PC-3 (cell line): ENCODE data around the gene YKT6. TPM values are rescaled to one million over a fixed set of nuclear protein-coding genes. Genes with fewer than 3 reads are reported as not detected.

Source experiments
- ATAC-seq: fragments of 200-7000 bp; cut with Tn5 transposase; 2 replicates; pipeline ENCODE4 v1.9.1; 2020; ENCODE audit warnings: mild to moderate bottlenecking, moderate library complexity
- Bru-seq: library from RNA; stranded (reverse); fragments of 400-500 nt; gene quantifications from one replicate; lab custom pipeline; 2021; lab: Mats Ljungman, UMichigan
- BruChase-seq, 2 experiments: library from RNA; stranded (reverse); fragments of 400-500 nt; gene quantifications; one replicate each; lab custom pipeline; 2021; lab: Mats Ljungman, UMichigan
- BruUV-seq: library from RNA; stranded (reverse); fragments of 400-500 nt; replicated peaks from 2 replicates; lab custom pipeline; 2021; lab: Mats Ljungman, UMichigan
- CTCF ChIA-PET: fragments of 300-600 bp; sonication (Branson Sonifier 250); formaldehyde crosslinking; loops from one replicate; lab custom pipeline; 2022; ENCODE audit warnings: antibody characterized with exemption; lab: Charles Lee
- POLR2A ChIA-PET: fragments of 300-600 bp; sonication (Branson Sonifier 250); formaldehyde crosslinking; loops from one replicate; lab custom pipeline; 2022; ENCODE audit warnings: antibody characterized with exemption; ENCODE audit not compliant: unreplicated experiment; lab: Charles Lee
- DNase-seq: peaks from one replicate; pipeline ENCODE4 v3.0.0-alpha.2; 2015
- H2AFZ ChIP-seq: fragments of 300-600 bp; sonication (generic); 2 replicates; pipeline ENCODE4 v1.6.0; 2016; ENCODE audit warnings: antibody characterized with exemption, low read length
- H3F3A ChIP-seq: fragments of 300-600 bp; sonication (generic); one replicate; pipeline ENCODE4 v1.6.0; 2017; ENCODE audit warnings: antibody characterized with exemption, low read length, control low read depth, mild to moderate bottlenecking; ENCODE audit not compliant: unreplicated experiment
- H3K27ac ChIP-seq: fragments of 300-600 bp; sonication (generic); 2 replicates; pipeline ENCODE4 v1.5.1; 2016; ENCODE audit warnings: mild to moderate bottlenecking, low read length
- H3K27me3 ChIP-seq: fragments of 300-600 bp; sonication (generic); 2 replicates; pipeline ENCODE4 v1.6.1; 2016; ENCODE audit warnings: low read length, mixed read lengths
- H3K36me3 ChIP-seq: fragments of 300-600 bp; sonication (generic); 2 replicates; pipeline ENCODE4 v1.6.1; 2016; ENCODE audit warnings: low read depth, mixed run types, low read length, mixed read lengths
- H3K4me1 ChIP-seq: fragments of 300-600 bp; sonication (generic); 2 replicates; pipeline ENCODE4 v1.5.1; 2016; ENCODE audit warnings: low read length; ENCODE audit not compliant: insufficient read depth
- H3K4me2 ChIP-seq: fragments of 300-600 bp; sonication (generic); 2 replicates; pipeline ENCODE4 v1.6.0; 2016; ENCODE audit warnings: low read length
- H3K4me3 ChIP-seq: fragments of 300-600 bp; sonication (generic); 2 replicates; pipeline ENCODE4 v1.5.1; 2016; ENCODE audit warnings: mild to moderate bottlenecking, low read length, mixed read lengths
- H3K79me2 ChIP-seq: fragments of 300-600 bp; sonication (generic); 2 replicates; pipeline ENCODE4 v1.6.1; 2017; ENCODE audit warnings: low read length, mixed read lengths
- H3K9ac ChIP-seq: fragments of 300-600 bp; sonication (generic); 2 replicates; pipeline ENCODE4 v1.6.0; 2016; ENCODE audit warnings: mild to moderate bottlenecking, low read length
- H3K9me2 ChIP-seq: fragments of 300-600 bp; sonication (generic); replicated peaks from 2 replicates; pipeline ENCODE4 v1.6.1; 2016; ENCODE audit warnings: mixed run types, low read length, mixed read lengths
- H3K9me3 ChIP-seq: fragments of 300-600 bp; sonication (generic); 2 replicates; pipeline ENCODE4 v1.6.1; 2016; ENCODE audit warnings: low read length, mixed read lengths
- H4K20me1 ChIP-seq: fragments of 300-600 bp; sonication (generic); 2 replicates; pipeline ENCODE4 v1.6.1; 2016; ENCODE audit warnings: low read length, mixed read lengths
- EZH2 ChIP-seq: fragments of 300-600 bp; sonication (generic); IDR thresholded peaks from one replicate; pipeline ENCODE4 v1.6.1; 2017; ENCODE audit warnings: antibody characterized with exemption, mild to moderate bottlenecking, low read length; ENCODE audit not compliant: unreplicated experiment
- EZH2phosphoT487 ChIP-seq: fragments of 300-600 bp; sonication (generic); IDR thresholded peaks from 2 replicates; pipeline ENCODE4 v1.6.1; 2018; ENCODE audit warnings: mild to moderate bottlenecking, antibody characterized with exemption, low read length, borderline replicate concordance
- intact Hi-C: fragments of 100-400 bp; cut with micrococcal nuclease; formaldehyde crosslinking; loops from 2 replicates; pipeline ENCODE4 v1.9.0; 2023
- long read RNA-seq: library from polyadenylated mRNA; unstranded; transcript quantifications from one replicate; pipeline ENCODE4 v2.0.0, GENCODE V29; 2021; ENCODE audit not compliant: unreplicated experiment
- total RNA-seq: library from RNA; depleted of rRNA; stranded (reverse); fragments of >200 nt; gene quantifications from 2 replicates; pipeline ENCODE4 v1.2.3, GENCODE V29; 2014; rRNA removed
- TF ChIP-seq, protein P1 (sequence below): fragments of 300-600 bp; sonication (generic); conservative IDR thresholded peaks from 2 replicates; pipeline ENCODE4 v1.5.1; 2017; ENCODE audit warnings: antibody characterized with exemption, low read depth, mild to moderate bottlenecking, low read length

The YKT6 gene
- total RNA-seq (133 and 147 TPM in 2 replicates), Bru-seq, nascent RNA (percentile 92 among the genes with signal in this experiment), BruChase-seq, experiment 1, labeled RNA remaining after a 6-hour chase (percentile 98 among the genes with signal in this experiment), BruChase-seq, experiment 2, labeled RNA remaining after a 2-hour chase (percentile 96 among the genes with signal in this experiment)
- long read RNA-seq, transcript YKT6-201 (7 exons, 2,696 nt) = major isoform, 64 of 146 reads
- long read RNA-seq, partial matches to known transcripts = 6 of 146 reads
- long read RNA-seq, other reads (novel, unspliced or antisense) = 67 of 146 reads

DNA sequence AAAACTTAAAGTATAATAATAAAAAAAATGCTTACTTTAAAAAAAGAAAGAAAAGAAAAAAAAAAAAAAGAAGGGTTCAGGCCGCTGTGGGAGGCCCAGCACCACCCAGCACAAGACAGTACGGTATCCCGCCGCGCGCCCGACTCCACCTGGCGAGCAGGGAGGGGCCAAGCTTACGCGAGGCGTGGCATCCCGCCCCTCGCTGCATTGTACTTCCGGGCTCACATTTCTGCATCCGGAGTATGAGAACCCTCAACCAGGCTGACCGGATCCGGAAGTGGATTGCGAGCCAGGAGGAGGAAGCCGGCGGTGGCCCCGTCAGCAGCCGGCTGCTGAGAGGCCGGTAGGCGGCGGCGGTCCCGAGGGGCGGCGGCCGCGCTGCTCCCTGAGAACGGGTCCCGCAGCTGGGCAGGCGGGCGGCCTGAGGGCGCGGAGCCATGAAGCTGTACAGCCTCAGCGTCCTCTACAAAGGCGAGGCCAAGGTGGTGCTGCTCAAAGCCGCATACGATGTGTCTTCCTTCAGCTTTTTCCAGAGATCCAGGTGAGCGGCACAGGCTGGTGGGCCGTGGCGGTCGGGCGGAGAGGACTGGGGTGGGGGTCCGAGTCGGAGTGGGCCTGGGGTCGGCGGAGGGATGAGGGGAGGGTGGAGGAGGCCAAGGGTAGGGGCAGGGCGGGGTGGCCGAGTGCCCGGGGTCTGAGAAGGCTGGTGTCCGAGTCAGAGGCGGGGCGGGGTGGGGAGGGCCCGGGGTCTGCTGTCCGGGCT is at the start of gene YKT6:
Gene YKT6, plus strand, starts transcription at position 280 of the 763 bp plus-strand sequence. Its CDS starts 158 bp downstream, at position 438.
- Histone ChIP-seq H3K4me1 (peaks cover 12% of the 10 kb centered on the region), H3K4me3 (peak within 1 kb of the TSS; percentile 99), H3K9ac (peak within 1 kb of the TSS; percentile 94), H4K20me1 (peaks cover 30% of the 10 kb centered on the region), H3K4me2 (peak within 1 kb of the TSS; percentile 94), H3F3A (no peaks in the 10 kb centered on the region), H3K9me2 (no peaks in the 10 kb centered on the region), H3K9me3 (no peaks in the 10 kb centered on the region), H3K27me3 (no peaks in the 10 kb centered on the region), H3K27ac (peak within 1 kb of the TSS; percentile 27), H2AFZ (peak within 1 kb of the TSS; percentile 78; the same call in 1 of the 2 replicates), H3K36me3 (peaks cover 17% of the 10 kb centered on the region; the same call in 1 of the 2 replicates), H3K79me2 (peaks cover 45% of the 10 kb centered on the region)
- BruUV-seq = no TSS peak
- DNase-seq = peak; percentile 98
- TF ChIP-seq, protein P1, sequence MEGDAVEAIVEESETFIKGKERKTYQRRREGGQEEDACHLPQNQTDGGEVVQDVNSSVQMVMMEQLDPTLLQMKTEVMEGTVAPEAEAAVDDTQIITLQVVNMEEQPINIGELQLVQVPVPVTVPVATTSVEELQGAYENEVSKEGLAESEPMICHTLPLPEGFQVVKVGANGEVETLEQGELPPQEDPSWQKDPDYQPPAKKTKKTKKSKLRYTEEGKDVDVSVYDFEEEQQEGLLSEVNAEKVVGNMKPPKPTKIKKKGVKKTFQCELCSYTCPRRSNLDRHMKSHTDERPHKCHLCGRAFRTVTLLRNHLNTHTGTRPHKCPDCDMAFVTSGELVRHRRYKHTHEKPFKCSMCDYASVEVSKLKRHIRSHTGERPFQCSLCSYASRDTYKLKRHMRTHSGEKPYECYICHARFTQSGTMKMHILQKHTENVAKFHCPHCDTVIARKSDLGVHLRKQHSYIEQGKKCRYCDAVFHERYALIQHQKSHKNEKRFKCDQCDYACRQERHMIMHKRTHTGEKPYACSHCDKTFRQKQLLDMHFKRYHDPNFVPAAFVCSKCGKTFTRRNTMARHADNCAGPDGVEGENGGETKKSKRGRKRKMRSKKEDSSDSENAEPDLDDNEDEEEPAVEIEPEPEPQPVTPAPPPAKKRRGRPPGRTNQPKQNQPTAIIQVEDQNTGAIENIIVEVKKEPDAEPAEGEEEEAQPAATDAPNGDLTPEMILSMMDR = peak; percentile 49
- no peak for TF ChIP-seq EZH2phosphoT487
- no peak for TF ChIP-seq EZH2
- ChIA-PET CTCF (no interaction called here), POLR2A (interaction anchor here (0.5 kb wide), 1 partner anchor 352 kb away, joined by 8 read pairs; no protein-coding TSS in a partner anchor)
- intact Hi-C loops = no loop called here
- peak; percentile 97 for ATAC-seq

- Histone ChIP-seq H3K27ac (no peak overlapping the region), H3K4me2 (no peak overlapping the region), H3K27me3 (no peaks in the 10 kb centered on the region), H4K20me1 (no peaks in the 10 kb centered on the region), H3F3A (no peaks in the 10 kb centered on the region), H3K4me3 (no peak overlapping the region), H3K79me2 (no peaks in the 10 kb centered on the region), H3K9me3 (no peaks in the 10 kb centered on the region), H3K4me1 (no peaks in the 10 kb centered on the region), H2AFZ (no peak overlapping the region), H3K9ac (no peak overlapping the region), H3K9me2 (no peaks in the 10 kb centered on the region), H3K36me3 (no peaks in the 10 kb centered on the region)
- ChIA-PET POLR2A (no interaction called here), CTCF (no interaction called here)
- TF ChIP-seq EZH2 (no peak), EZH2phosphoT487 (no peak)
- TF ChIP-seq, protein P1 = no peak
- ATAC-seq (no peak), DNase-seq (no peak)
- BruUV-seq = no TSS peak
- intact Hi-C loops = no loop called here
Observed at GRCh38 chr7:44151956-44152355, 48.8 kb upstream of the YKT6 start.
